Mesenteric fat pad (tissue), 1 donor: Measurements from ENCODE around the gene ZNF525. TPM values are rescaled to one million over a fixed set of nuclear protein-coding genes. Genes with fewer than 3 reads are reported as not detected.
"Not testable (repeated sequence)": the region's sequence is repeated elsewhere in the genome, so short reads cannot be mapped to it uniquely, and the experiment has no call there.

Experiments
- DNase-seq: peaks from one replicate; pipeline ENCODE4 v3.0.0-alpha.2; 2020; ENCODE audit warnings: low spot score
- long read RNA-seq: library from polyadenylated mRNA; unstranded; transcript quantifications from one replicate; pipeline ENCODE4 v2.0.0, GENCODE V29; 2020
- total RNA-seq: library from RNA; stranded (reverse); fragmentation: NEBNext Ultra II Directional; extraction: Animal tissue kit (Norgen Biotek cat#: 25700); gene quantifications from one replicate; pipeline ENCODE4 v1.2.1, GENCODE V29; 2021
- donor health status: DM: yes; HTN: yes; CAD: no.

Gene ZNF525
- total RNA-seq: 4.8 TPM
- long read RNA-seq, partial matches to known transcripts: 0 of 2 reads
- long read RNA-seq, other reads (novel, unspliced or antisense): 1 of 2 reads

GRCh38 chr19:53365134-53365898, at the start of gene ZNF525:
Gene ZNF525, plus strand, starts transcription at chr19:53365705. Its CDS starts 6,577 bp downstream, at chr19:53372282.
- peak; percentile 95 for DNase-seq

DNA sequence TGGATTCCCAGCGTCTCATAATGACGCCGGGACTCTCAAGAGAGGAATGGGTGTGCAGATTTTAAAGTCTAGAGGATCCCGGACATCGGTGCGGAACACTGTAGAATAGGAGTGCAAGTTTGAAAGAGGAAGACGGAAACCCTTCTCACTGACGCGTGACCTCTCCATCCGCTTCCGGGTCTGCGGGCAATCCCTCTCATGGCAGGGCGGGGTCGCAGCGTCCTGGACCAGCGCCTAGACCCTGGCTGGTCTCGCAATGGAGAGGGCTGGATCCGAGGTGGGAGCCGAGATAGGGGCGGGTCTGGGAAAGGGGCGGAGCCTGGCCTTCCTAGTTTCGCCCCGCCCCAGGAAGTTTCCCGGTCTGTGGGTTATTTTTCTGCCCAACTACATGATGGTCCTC, 36.5 kb upstream of the ZNF525 start:
- DNase-seq: no peak

DNA sequence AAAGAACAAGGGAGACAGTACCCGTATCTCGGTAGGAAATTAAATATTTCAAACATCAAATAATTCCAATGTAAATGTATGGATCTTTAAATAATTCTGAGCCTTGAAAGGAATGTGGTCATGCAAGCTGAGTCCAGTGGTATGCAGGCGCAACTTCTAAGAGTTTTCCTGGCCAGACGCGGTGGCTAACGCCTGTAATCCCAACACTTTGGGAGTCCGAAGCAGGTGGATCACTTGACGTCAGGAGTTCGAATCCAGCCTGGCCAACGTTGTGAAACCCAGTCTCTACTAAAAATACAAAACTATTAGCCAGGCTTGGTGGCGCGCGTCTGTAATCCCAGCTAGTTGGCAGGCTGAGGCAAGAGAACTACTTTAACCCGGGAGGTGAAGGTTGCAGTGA, 33.0 kb upstream of the ZNF525 start:
- DNase-seq: no peak

DNA sequence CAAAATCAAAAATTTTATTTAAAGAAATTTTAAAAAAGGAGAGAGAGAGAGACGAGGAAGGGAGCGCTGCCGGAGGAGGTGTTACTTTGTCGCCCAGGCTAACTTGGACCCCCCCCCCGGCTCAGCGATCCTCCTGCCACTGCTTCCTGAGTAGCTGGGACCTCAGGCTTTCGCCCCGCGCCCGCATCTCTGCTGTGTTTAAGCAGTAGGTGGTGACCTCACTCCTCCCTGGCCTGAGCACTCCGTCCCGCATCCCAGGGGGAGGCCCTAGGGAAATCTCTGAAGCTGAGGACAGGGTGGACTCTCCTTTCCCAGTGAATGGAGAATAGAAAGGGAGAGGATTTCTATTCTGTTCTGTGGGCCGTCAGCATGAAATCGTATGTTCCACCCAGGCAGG, 32.4 kb upstream of the ZNF525 start:
- DNase-seq: no peak

DNA sequence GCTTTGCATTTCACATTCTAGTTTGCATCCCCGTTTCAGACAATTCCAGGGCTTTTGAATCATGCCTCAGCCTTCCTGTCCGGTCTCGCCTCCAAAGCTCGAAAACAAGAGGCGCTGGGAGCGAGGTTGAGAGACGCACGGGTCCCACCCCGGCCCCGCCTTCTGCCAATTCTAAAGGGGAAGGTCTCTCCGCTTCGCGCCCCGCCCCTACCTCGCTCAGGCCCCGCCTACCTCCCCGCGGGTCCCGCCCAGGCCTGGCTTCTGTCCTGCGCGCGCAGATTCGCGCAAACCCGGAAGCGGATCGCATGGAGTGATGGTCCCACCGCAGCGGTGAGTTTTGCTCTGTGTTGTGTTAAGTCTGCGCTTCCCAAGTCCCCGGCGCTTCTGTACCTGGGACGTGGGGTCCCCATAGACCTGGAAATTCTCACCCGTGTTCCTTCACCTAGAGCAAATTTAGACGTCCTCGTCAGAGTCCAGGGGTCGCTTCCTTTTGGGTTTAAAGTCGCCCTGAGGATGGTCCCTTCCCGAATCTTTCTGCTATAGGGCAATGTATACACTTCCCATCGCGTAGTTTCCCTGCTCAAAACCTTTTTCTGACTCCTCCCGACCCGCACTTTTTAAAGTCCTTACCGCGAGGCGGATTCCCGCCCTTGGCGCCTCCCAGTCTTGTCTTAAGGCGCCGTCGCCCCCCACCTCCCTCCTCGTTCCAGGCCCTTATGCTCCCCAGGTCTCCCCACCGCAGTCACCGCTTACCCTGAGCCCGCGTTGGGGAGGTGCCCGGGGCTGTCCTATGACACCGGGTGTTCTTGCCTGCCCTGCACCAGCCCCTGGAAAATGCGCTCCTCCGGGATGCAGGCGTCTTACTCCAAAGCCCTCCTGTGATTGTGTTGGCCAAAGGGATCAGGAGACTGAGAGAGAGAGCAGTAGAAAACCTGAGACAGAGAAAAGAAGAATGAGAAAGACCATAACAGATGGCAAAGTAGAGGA, 31.7 kb upstream of the ZNF525 start, which contains the start of gene ZNF845:
Gene ZNF845 (plus strand): TSS at position 287 of the 987 bp plus-strand sequence. CDS start 7,559 bp downstream, outside the sequence.
- peak; percentile 97 for DNase-seq

GRCh38 chr19:53344403-53344802, 21.1 kb upstream of the ZNF525 start:
- not testable (repeated sequence) for DNase-seq

DNA sequence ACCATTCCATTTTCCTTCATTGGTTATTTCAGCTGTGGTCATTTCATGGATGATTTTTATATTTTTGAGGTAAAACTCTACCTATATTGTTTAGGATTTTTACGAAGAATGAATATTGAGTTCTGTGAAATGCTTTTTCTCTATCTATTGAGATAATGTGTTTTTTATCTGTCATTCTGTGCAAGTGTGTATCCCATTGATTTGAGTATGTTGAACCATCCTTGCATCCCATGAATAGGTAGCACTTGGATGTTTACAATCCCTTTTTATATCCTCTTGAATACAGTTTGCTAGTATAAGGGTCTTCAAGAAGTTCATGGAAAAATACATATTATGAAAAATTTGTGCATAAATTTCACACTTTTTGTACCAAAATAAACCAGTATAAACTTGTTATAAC, 9.8 kb upstream of the ZNF525 start:
- no peak for DNase-seq

- DNase-seq: no peak
Observed at GRCh38 chr19:53357821-53358581, 7.5 kb upstream of the ZNF525 start.

DNA sequence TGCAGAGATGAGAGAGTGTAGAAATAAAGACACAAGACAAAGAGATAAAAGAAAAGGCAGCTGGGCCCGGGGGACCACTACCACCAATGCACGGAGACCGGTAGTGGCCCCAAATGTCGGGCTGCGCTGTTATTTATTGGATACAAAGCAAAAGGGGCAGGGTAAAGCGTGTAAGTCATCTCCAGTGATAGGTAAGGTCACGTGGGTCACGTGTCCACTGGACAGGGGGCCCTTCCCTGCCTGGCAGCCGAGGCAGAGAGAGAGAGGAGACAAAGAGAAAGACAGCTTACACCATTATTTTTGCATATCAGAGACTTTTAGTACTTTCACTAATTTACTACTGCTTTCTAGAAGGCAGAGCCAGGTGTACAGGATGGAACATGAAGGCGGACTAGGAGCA, 5.4 kb upstream of the ZNF525 start:
- not testable (repeated sequence) for DNase-seq

DNA sequence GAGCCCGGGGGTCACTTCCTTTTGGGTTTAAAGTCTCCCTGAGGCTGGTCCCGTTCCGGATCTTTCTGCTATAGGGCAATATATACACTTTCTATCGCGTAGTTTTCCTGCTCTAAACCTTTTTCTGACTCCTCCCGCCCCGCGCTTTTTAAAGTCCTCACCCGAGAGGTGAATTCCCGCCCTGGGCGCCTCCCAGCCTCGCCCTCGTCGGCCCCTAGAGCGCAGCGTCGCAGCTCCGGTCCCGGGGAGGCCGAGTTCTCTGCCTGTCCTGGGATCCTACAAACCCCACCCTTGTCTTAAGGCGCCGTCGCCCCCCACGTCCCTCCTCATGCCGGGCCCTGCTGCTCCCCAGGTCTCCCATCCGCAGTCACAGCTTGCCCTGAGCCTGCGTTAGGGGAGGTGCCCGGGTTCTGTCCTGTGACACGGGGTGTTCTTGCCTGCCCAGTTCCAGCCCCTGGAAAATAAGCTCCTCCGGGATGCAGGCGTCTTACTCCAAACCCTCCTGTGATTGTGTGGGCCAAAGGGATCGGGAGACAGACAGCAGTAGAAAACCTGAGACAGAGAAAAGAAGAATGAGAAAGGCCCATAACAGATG, 491 bp downstream of the ZNF525 start:
- no peak for DNase-seq

- DNase-seq: no peak
Observed at GRCh38 chr19:53372196-53372595, 6.7 kb downstream of the ZNF525 start.

GRCh38 chr19:53374288-53374687, 8.8 kb downstream of the ZNF525 start:
- DNase-seq: no peak

DNA sequence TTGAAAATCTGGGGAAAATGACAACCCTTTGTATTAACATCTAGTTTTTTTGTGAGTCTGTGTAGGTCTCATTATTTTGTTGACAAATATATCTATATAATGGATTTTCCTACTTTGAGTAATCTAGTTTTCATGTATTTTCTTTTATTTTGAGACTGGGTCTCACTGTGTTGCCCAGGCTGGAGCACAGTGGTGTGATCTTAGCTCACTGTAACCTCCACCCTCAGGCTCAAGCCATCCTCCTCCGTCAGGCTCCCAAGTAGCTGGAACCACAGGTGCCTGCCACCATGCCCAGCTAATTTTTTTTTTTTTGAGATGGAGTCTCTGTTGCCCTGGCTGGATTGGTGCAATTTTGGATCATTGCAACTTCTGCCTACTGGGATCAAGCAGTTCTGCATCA, 9.2 kb downstream of the ZNF525 start:
- DNase-seq: no peak

GRCh38 chr19:53381376-53381775, 15.9 kb downstream of the ZNF525 start:
- DNase-seq: no peak

GRCh38 chr19:53388168-53388567, 22.7 kb downstream of the ZNF525 start:
- no peak for DNase-seq

DNA sequence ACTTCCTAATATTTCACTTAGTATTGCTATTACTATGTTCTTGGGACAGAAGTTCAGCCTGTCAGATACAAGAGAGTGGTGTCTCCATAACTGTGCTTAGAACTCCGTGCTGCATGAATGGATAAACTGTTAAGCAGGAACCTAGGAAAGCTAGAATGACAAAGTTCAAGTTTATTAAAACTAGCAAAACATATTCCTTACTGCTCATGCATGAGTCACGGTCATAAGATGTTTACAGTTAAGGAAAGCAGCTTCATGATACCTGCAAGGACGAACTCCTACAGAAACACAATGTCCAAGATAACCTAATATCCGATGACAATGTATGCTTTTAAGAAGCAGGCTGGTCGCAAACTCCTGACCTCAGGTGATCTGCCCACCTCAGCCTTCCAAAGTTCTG, 23.4 kb downstream of the ZNF525 start:
- no peak for DNase-seq

- DNase-seq: no peak
Observed at GRCh38 chr19:53389571-53389970, 24.1 kb downstream of the ZNF525 start.

DNA sequence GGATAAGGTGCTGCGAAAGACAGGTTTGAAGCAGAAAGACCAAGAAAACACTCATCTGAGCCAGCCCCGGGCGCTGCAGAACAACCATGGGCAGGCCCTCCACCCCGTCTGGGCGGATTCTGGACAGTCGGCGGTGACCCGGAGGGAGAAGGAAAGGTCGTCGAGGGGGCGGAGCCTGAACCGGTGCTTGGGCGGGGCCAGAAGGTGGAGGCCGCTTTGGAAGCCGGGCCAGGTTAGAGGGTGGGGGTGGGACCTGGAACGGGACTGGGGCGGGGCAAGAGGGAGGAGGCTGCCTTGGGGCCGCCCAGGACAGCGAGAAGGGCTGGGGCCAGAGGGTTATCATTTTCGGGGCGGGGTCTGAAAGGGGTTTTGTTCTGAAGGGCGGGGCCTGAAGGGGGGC, 24.5 kb downstream of the ZNF525 start:
- no peak for DNase-seq

DNA sequence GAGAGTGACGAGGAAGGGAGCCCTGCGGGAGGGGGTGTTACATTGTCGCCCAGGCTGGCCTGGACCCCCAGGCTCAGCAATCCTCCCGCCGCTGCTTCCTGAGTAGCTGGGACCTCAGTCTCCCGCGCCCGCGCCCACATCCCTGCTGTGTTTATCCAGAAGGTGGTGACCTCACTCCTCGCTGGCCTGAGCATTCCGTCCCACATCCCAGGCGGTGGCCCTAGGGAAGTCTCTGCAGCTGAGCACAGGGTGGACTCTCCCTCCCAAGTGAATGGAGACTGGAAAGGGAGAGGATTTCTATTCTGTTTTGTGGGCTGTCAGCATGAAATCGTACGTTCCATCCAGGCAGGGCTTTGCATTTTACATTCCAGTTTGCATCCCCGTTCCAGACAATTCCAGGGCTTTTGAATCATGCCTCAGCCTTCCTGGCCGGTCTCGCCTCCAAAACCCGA, 29.0 kb downstream of the ZNF525 start:
- DNase-seq: no peak

DNA sequence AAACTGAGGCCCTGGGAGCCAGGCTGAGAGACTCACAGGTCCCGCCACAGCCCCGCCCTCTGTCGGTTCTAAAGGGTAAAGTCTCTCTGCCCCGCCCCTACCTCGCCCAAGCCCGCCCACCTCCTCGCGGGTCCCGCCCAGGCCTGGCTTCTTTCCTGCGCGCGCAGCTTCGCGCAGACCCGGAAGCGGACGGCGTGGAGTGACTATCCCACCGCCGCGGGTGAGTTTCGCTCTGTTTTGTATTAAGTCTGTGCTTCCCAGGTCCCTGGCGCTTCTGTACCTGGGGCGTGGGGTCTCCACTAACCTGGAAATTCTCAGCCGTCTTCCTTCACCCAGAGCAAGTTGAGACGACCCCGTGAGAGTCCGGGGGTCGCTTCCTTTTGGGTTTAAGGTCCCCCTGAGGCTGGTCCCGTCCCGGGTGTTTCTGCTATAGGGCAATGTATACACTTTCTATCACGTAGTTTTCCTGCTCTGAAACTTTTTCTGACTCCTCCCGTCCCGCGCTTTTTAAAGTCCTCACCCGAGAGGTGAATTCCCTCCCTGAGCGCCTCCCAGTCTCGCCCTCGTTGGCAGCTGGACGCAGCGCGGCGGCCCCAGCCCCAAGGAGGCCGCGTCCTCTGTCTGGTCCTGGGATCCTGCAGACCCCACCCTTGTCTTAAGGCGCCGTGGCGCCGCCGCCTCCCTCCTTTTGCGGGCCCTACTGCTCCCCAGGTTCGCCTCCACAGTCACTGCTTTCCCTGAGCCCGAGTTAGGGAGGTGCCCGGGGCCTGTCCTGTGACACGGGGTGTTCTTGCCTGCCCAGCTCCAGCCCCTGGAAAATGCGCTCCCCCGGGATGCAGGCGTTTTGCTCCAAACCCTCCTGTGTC, 29.7 kb downstream of the ZNF525 start, which contains the start of gene ZNF765:
Gene ZNF765 (plus strand): TSS at position 176 of the 866 bp plus-strand sequence. CDS start 2,867 bp downstream, outside the sequence.
- DNase-seq: peak; percentile 99
